HG03066 (cell line): ENCODE measurements around the gene HESX1.

Experiments used
- ATAC-seq: cut with Tn5 transposase; IDR thresholded peaks from one replicate; pipeline ENCODE4 v1.9.1; 2021; ENCODE audit warnings: low read depth; ENCODE audit not compliant: unreplicated experiment

HESX1 gene

DNA sequence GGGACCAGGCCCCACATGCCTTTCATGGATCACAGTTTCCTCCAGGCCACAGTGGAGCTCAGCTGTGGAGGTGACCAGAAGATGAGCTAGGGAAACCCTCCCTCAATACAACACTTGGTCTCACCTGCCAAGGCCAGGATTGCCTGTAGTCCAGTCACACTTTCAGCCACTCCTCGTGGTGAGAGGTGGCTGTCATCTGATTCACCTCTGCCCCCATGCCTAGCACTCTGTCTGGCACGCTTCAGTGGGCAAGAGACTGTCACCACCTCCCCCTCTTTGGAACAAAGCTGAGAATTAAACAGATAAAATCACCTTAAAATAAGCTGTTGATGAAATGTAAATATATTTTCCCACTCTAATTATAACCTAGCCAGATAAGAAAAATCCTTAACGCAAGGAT lies 30.7 kb downstream of the HESX1 start:
- ATAC-seq = no peak

DNA sequence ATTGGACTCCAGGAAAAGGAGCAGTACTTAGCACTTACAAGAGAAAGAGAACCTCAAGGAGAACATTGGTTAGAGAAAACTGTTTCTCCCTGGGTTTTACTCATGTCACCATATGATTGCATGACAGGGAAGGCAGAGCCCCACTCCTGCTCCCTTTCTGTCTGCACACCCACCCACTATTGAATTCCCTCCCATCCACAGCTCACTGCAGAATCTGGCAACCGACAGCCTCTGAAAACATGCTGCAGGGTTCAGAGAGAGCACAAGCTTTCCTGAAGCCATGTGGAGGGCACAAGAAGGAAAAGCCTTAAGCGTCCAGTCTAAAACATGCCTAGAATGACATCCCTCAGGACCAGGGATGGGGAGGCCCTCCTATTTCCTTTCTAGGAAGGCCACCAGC lies 31.6 kb downstream of the HESX1 start:
- no peak for ATAC-seq

DNA sequence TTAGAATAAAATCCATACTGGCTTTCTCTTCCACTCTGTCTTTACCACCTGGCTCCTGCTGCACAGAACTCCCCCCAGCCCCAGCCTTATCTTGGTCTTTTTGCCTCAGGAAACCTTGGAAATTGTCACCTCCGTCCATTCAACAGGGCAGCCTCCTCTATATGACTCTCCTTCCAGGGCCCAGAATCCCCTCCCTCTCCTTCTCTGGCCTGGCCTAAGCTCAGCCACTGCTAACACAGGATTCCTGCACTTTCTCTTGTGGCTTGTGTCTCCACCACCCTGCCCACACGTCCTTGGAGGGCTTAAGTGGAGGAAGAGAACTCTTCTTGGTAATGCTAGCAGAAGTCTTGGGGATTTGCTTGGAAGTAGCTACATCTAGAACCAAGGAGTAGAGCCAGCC lies 33.1 kb downstream of the HESX1 start:
- no peak for ATAC-seq

- no peak for ATAC-seq
These were observed 34.1 kb downstream of the HESX1 start for GRCh38 chr3:57165641-57166040.

DNA sequence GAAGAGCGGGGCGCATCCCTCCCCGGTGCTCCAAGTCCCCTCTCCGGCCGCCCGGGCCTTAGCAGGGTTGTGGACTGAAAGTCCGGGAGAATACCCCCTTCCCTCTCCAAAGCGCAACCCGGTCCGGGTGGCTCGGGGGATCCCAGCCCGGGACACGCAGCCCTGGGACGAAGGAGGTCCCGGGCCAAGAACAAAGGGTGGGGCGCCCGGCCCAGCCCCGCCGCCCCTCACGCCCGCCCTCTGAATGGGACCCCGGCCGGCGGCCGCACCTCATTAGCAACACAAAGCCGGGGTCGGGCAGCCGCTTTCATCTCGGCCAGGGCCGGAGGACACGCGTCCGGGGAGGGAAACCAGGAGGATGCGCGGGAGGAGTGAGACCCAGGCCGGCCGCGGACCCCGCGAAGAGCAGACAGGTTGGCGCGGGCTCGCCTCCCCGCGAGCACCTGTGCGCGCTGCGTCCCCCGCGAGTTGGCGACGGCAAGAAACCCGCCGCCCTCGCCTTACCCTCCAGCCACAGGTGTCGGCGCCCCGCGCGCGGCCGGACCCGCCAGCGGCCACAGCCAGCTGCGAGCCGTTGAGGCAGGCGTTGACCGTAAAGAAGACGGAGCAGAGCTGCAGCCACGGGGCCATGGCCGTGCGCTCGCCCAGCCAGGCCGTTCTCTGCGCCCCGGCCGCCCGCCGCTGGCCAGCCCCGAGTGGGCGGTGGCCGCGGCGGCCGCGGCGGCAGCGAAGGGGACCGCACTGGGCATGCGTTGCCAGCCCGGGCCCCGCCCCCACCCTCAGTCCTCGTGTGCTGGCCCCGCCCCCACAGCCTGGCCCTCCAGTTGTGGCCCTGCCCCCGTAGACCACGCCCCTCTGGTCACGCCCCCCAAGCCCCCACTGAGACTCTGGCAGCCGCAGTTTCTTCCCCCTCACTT lies 34.9 kb downstream of the HESX1 start, which contains the start of gene IL17RD:
IL17RD (minus strand) TSS at position 697 of the 917 bp plus-strand sequence; CDS start at position 630, 67 bp downstream.
- ATAC-seq = no peak

GRCh38 chr3:57164217-57164656 lies 35.5 kb downstream of the HESX1 start:
- ATAC-seq = no peak

- ATAC-seq = no peak
These were observed 36.0 kb downstream of the HESX1 start for GRCh38 chr3:57163751-57164150.

DNA sequence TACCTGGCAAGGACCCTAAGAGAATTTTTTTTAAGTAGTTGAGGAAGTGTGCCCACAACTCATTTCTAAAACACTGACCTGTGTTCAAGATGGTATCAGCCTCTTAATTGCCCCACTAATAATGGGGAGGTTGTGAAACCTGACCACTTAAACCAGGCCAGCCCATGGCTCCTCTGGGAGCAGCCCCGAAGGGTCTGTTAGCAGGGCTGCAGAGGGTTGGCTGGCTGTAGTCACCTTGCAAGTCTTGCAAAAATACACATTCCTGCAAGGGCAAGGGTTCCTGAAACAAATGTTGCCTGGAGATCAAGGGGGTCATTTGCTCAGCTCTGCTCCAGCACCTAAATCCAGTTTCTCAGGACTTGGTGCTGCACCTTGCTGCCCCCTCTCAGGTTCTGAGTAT lies 37.9 kb downstream of the HESX1 start:
- no peak for ATAC-seq

- no peak for ATAC-seq
These were observed 38.8 kb downstream of the HESX1 start for GRCh38 chr3:57160765-57161538.

- ATAC-seq = no peak
These were observed 39.6 kb downstream of the HESX1 start for GRCh38 chr3:57160076-57160764.

DNA sequence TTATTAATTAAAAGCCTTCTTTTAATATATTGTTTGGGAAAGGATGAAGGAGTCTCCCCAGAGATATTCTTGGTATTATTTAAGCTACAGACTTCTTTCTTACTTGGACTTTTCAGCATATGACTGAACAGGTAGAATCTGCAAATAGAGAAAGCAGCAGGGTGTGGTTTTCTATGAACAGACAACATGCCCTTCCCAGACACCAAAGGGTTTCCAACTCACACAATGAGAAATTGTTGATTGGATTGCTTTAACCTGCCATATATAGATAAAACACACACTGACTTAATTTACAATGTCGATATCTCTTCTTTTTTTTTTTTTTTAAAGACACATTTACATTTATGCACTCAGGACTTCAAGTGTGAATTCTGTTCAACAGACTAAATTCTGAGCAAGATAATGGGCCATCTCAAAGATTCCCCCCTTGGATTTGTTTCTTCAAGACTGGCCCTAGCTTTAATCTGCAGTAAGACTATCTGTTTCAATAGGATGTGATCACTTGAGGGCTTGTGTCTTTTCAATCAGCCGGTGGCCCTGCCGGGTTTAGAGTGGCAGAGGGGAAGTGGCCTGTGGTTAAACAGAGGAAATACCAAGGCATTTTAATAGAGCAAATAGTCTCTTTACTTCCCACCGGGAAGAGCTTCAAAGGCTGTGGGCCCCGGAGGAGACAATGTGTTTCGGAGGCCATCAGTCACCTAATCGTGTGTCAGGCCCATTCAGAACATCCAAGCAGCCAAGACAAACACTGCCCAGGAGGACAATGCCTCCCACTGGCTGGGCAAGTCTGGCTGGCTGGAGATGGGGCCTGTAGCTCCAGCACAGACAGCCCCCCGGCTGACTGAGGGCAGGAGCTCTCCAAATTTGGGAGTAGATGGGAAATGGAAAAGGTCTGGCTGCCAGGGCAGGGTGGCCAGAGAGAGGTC lies 40.7 kb downstream of the HESX1 start:
- ATAC-seq = no peak

DNA sequence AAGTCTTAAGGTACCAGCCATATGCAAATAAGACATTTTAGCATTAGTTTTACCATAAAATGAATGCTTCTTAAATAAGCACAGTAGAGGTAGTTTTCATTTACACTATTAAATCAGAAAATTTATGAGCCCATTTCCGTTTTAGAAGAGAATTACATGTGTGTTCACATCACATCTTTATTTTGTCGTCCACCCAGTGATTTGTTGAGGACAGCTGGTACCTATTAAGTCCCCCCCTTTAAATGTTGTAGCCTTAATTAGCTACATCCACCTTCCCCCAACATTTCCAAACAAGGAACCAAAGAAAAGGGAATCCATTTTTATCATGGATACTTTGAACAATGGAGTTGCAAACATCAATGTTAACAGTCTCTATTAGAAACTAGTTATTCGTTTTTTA lies 41.5 kb downstream of the HESX1 start:
- ATAC-seq = no peak

DNA sequence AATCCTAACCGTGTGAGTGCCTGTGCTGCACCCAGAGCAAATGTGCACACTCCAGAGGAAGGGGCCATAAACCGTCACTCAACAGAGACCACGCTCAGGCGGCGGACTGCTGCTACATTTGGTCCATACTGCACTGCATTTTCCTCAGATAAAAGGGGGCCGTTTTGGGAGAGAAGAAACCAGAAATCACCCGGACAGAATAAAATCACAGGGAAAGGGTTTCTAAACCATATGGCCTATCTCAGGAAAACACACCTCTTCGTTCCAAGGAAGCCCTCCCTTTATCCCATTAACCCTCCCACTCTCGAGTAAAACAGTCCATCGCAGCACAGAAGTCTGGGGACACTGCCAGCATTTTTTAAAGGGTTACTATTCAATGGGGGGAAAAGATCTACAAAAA lies 42.2 kb downstream of the HESX1 start:
- no peak for ATAC-seq

DNA sequence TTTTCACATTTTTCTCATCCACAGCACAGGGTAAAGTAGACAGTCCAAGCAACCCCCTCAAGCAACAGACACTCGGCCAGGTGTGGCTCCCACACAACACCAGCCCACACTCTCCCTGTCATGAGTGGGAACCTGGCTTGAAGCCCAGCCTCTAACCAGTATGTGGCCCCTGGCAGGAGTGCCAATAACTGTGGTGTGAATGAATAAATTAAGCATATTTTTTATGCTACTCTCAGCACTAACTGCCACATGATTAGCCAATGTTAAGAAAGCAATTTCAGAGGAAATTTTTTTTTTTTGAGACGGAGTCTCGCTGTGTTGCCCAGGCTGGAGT lies 44.5 kb downstream of the HESX1 start:
- ATAC-seq = no peak

DNA sequence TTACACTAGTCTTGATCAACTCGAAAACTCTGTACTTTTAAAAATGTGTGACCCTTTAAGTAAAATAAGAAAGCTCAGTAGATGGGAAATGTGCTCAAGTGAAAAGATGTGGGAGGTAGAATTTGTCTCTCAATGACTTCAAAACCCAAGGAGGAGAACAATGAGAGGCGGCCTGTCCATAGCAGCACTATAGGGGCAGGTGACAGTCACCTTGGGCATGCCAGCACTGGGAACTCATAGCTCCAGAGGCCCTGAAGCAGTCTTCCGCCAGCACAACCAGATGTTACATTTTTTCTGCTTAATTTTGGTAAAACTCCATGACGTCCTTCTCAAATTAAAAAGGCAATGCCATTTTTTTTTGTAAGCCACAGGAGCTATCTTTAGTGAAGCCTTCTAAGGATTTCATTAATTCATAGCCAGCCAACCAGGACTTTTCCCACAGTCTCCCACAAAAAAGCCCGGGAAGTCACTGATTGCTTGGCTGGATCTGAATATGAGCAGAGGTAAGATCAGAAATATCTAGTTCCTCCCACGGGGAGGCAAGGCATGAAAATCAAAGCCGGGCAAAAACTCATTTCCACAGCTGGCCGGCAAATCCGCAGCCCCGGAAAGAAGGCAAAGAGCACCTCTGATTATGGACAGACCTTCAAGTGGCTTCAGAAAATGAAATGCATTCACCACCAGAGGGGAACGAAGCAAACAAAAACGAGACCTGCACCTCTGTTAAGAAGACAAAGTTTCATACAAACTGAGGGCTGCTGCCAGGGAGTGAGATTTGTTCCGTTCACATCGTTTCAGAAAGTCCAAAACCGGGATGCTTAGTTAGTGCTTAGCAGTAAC lies 45.1 kb downstream of the HESX1 start:
- no peak for ATAC-seq

DNA sequence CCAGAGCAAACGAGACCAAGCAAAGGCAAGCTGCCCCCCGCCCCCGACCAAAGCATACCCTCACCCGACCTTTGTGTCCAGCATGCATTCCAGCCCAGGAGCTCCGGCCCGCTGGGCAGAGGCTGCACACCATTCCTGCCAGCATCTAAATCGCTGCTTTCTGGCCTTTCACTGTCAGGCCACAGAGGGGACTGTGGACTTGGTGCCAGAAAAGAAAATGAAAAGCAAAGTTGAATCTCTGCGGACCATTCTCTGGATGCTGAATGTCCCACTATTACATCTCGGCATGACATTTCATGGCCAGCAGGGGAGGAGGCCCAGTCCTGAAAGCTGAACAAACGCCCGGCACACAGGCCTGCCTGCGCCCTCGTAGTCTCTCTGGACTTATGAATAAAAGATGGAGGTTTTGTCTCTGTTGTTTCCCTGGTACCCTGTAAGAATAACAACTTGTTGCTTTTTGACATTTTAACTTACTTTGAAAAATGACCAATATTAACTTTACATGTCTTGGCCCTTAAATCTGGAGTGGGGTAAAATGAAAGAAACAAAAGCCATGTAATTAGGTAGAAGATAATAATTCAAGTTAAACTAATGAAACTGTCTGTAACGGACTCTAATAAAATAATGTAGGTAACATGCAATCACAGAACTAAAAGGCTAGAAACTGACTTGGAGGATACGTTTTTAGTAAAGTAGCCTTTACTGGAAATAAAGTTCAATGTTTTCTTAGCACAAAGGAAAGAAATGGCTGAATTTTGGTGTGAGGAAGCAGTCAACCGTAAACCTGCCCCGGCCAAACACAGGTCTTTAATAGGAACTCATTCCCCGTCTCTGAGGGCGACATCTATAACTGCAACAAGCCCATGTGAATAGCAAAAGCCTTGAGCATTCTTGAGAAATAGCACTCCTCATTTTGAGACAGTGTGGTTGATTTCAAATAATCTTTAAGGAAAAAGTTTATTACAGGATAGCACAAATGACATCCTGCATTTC lies 47.3 kb downstream of the HESX1 start:
- no peak for ATAC-seq

- no peak for ATAC-seq
These were observed 48.0 kb downstream of the HESX1 start for GRCh38 chr3:57151749-57152148.

DNA sequence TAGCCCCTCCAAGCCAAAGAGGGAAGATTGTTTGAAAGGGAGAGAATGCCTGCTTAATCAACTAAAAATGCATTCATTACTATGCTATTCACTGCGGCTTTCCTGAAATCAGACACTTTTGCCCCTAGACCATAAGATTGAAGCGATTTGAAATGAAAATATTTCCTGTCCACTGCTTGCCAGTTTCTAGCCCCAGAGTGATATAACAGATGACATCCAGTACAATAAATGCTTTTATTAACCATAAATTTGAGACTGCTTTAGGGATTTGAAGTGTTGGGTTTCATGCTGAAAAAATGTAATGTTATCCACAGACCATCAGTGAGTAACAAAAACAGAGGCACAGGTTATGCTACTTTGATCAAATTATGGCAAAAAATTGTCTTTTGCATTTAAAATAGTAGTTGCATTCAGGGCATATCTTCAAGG lies 48.7 kb downstream of the HESX1 start:
- ATAC-seq = no peak
